Spinal cord (tissue), 10 donors: ENCODE measurements around the gene STX1B. TPM values are rescaled to one million over a fixed set of nuclear protein-coding genes. Genes with fewer than 3 reads are reported as not detected.
"Not testable (repeated sequence)": the region's sequence is repeated elsewhere in the genome, so short reads cannot be mapped to it uniquely, and the experiment has no call there.

Experiments
- DNase-seq, 6 donors: peaks; one replicate each; pipeline versions ENCODE4 v3.0.0 to v3.0.0-alpha.2; 2013 to 2015; ENCODE audit warnings: low spot score in 6 of 6, low read depth in 4 of 6
- H3K27ac ChIP-seq: one replicate; pipeline ENCODE4 v1.5.1; 2013; ENCODE audit warnings: low read depth, low read length, control low read depth
- H3K27me3 ChIP-seq: one replicate; pipeline ENCODE4 v1.6.1; 2013; ENCODE audit warnings: low read length; ENCODE audit not compliant: control insufficient read depth, insufficient read depth
- H3K36me3 ChIP-seq: one replicate; pipeline ENCODE4 v1.6.1; 2013; ENCODE audit warnings: low read length; ENCODE audit not compliant: control insufficient read depth, insufficient read depth
- H3K4me1 ChIP-seq: one replicate; pipeline ENCODE4 v1.6.1; 2013; ENCODE audit warnings: low read length; ENCODE audit not compliant: control insufficient read depth, insufficient read depth
- H3K4me3 ChIP-seq: one replicate; pipeline ENCODE4 v1.5.1; 2013; ENCODE audit warnings: low read depth, low read length, control low read depth
- H3K9me3 ChIP-seq: one replicate; pipeline ENCODE4 v1.6.1; 2013; ENCODE audit warnings: low read length; ENCODE audit not compliant: control insufficient read depth, insufficient read depth
- WGBS: methylation state at CpG from one replicate; pipeline ENCODE4 v1.1.5; 2013; ENCODE audit warnings: missing lambda C conversion rate; ENCODE audit not compliant: insufficient coverage; 5-methylcytosine and 5-hydroxymethylcytosine counted together
- polyA plus RNA-seq, 2 donors: library from polyadenylated mRNA; unstranded; fragments of 120-200 nt; gene quantifications; one replicate each; pipeline ENCODE4 v1.2.1, GENCODE V29; 2013; ENCODE audit not compliant: insufficient read length in 2 of 2
- total RNA-seq, 2 donors: library from RNA; depleted of rRNA in 1 of 2; stranded (reverse); fragments of 120-200 nt in 1 of 2; fragments of >200 nt in 1 of 2; gene quantifications; one replicate each; pipeline versions ENCODE4 v1.2.3 to v1.2.4, GENCODE V29; 2013 to 2014
- donor health status: healthy.

STX1B gene
- total and polyA plus RNA-seq, 4 donors = 16.0 to 130 (median 81.3) TPM

DNA sequence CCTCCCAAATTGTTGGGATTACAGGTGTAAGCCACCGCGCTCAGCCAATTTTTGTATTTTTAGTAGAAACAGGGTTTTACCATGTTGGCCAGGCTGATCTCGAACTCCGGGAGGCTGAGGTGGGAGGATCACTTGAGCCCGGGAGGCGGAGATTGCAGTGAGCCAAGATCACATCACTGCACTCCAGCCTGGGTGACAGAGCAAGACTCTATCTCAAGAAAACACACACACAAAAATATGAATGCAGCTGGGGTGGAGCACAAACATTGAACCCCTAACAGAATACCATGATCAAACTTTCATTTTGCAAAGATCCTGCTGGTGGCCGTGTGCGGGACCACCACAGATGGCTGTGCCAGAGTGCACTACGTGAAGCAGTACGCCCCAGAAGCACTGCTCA is 7.3 kb upstream of the STX1B start:
- not testable (repeated sequence) for H3K27ac ChIP-seq

GRCh38 chr16:31016018-31016417 is 5.6 kb upstream of the STX1B start:
- H3K4me1 ChIP-seq = peaks cover 5% of the 10 kb centered on the region
- WGBS = 68% methylated on average over 6 of the region's 6 CpGs

More for the DNA sequence above, 7.3 kb upstream of the STX1B start:
- not testable (repeated sequence) for DNase-seq, H3K36me3 ChIP-seq, H3K27me3 ChIP-seq, H3K4me3 ChIP-seq, H3K4me1 ChIP-seq, H3K9me3 ChIP-seq
- no CpG with 5 or more reads among the region's 10 CpGs for WGBS

DNA sequence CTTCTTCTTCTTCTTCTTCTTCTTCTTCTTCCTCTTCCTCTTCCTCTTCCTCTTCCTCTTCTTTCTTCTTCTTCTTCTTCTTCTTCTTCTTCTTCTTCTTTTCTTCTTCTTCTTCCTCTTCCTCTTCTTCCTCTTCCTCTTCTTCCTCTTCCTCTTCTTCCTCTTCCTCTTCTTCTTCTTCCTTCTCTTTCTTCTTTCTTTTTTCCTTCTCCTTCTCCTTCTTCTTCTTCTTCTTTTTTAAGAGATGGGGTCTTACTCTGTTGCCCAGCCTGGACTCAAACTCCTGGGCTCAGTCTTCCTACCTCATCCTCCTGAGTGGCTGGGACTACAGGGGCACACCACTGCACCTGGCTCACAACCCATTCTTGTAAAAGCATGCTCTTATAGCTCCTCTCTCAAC is 2.9 kb upstream of the STX1B start:
- peaks cover 21% of the 10 kb centered on the region for H3K4me1 ChIP-seq
- not testable (repeated sequence) for H3K27ac ChIP-seq, H3K9me3 ChIP-seq, H3K4me3 ChIP-seq, H3K36me3 ChIP-seq, H3K27me3 ChIP-seq, DNase-seq

More at GRCh38 chr16:31016018-31016417, 5.6 kb upstream of the STX1B start:
- peak in 1 of 6 donors; percentile 21 for DNase-seq
- Histone ChIP-seq H3K36me3 (no peaks in the 10 kb centered on the region), H3K27ac (no peak overlapping the region), H3K9me3 (no peaks in the 10 kb centered on the region), H3K4me3 (no peak overlapping the region), H3K27me3 (no peaks in the 10 kb centered on the region)

GRCh38 chr16:31011815-31012214 is 1.4 kb upstream of the STX1B start:
- H3K4me3 ChIP-seq, H3K36me3 ChIP-seq, DNase-seq, H3K27me3 ChIP-seq, H3K9me3 ChIP-seq, H3K27ac ChIP-seq: not testable (repeated sequence)
- peaks cover 25% of the 10 kb centered on the region for H3K4me1 ChIP-seq
- 98% methylated on average over 5 of the region's 7 CpGs for WGBS

DNA sequence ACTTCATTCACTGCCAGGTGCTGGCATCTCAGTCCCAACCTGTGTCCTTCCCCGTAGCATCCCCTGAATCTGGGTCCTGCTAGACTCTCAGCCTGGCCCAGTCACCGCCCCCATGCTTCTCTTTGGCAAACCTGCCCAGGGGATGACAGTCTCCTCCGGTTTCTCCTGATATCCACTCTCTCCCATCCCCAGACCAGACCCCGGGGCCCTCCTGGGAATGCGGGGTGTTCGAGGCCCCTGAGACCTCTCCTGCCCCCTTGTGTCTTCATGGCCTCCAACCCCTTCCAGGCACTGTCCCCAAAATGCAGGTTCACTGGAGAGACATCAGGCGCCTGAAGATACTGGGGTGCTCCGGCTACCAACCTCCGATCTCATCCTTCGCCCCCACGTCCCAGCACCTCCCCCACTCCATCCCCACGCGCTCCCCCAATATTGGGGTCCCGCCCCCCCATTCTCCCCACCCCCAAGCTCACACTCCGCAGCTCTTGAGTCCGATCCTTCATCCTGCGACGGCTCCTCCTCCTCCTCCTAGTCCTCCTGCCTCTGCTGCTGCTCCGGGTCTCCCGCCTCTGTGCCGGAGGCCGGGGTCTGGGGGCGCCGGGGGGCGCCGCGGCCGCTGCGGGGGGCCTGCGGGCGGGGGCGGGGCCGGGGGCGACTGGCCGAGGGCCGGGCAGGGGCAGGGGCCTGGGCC is 399 bp downstream of the STX1B start:
- peaks cover 17% of the 10 kb centered on the region for H3K36me3 ChIP-seq
- H3K9me3 ChIP-seq = no peaks in the 10 kb centered on the region
- DNase-seq = no peak
- 2% methylated on average over 26 of the region's 36 CpGs for WGBS
- peaks cover 25% of the 10 kb centered on the region for H3K4me1 ChIP-seq
- H3K4me3 ChIP-seq = peak overlapping the region; percentile 40
- H3K27ac ChIP-seq = no peak overlapping the region
- H3K27me3 ChIP-seq = no peaks in the 10 kb centered on the region

DNA sequence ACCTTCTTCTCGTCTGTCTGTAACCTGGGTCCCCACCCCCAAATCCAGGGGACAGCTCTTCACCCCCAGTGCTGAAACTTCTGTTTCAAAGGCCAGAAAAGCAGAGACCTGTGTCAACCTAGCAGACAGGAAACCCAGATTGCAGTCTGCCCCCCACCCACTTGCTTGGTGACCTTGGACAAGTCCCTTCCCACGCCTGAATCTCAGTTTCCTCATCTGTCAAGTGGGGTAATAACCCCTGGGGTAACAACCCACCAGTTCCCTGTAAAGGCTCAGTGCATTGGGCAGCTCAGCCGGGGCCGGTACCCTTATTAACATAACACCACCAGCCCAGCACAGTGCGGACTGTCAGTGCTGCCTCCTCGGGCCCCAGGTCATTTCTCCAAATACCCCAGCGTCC is 1.3 kb downstream of the STX1B start:
- Histone ChIP-seq H3K27ac (no peak overlapping the region), H3K27me3 (no peaks in the 10 kb centered on the region), H3K9me3 (no peaks in the 10 kb centered on the region), H3K4me1 (peaks cover 25% of the 10 kb centered on the region), H3K36me3 (peaks cover 20% of the 10 kb centered on the region), H3K4me3 (peak overlapping the region; percentile 40)
- no peak for DNase-seq
- WGBS = 75% methylated on average over 7 of the region's 7 CpGs

GRCh38 chr16:31008551-31008950 is 1.9 kb downstream of the STX1B start:
- no peak for DNase-seq
- H3K36me3 ChIP-seq = peaks cover 20% of the 10 kb centered on the region
- 96% methylated on average over 4 of the region's 5 CpGs for WGBS
- no peaks in the 10 kb centered on the region for H3K9me3 ChIP-seq
- no peaks in the 10 kb centered on the region for H3K27me3 ChIP-seq
- H3K4me3 ChIP-seq = no peak overlapping the region
- H3K27ac ChIP-seq = no peak overlapping the region
- peaks cover 25% of the 10 kb centered on the region for H3K4me1 ChIP-seq

DNA sequence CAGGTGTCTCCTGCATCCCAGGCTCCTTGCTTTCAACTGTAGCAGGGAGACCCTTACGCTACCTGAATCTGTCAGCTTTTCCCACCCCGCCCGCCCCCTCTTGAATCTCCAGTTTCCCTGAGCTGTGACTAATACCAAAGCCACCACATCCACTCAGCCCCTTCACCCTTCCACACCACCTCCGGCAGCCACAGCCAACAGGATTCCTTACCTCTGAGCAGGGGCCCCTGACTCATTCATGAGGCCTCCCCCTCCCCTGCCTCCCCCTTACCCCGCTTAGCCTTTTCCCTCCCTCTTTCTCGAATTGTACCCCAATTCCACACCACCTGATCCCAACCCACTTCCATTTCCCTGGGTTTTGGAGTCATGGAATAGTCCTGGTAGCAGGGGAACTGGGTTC is 2.3 kb downstream of the STX1B start:
- Histone ChIP-seq H3K27ac (no peak overlapping the region), H3K27me3 (no peaks in the 10 kb centered on the region), H3K4me3 (no peak overlapping the region), H3K36me3 (peaks cover 23% of the 10 kb centered on the region), H3K9me3 (no peaks in the 10 kb centered on the region), H3K4me1 (peaks cover 28% of the 10 kb centered on the region)
- no peak for DNase-seq
- 82% methylated on average over 2 of the region's 6 CpGs for WGBS

DNA sequence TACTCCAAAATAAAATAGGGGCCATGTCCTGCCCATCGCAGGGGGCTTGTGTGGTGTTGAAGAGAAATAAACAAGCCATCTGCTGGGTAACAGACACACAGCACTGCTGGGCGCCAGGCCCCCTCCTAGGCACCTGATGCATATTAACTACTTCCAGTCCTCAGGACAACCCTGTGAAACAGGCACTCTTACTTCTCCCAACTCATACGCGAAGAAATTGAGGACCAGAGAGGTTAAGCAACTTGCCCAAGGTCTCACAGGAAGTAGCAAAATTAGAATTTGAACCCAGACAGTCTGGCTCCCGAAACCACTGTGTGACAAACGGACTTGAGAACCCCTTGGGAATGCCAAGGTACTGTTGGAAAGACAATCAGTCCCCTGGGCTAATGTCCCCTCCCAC is 2.8 kb downstream of the STX1B start:
- H3K27ac ChIP-seq = no peak overlapping the region
- H3K27me3 ChIP-seq = no peaks in the 10 kb centered on the region
- H3K36me3 ChIP-seq = peaks cover 27% of the 10 kb centered on the region
- WGBS = 55% methylated on average over 4 of the region's 6 CpGs
- H3K9me3 ChIP-seq = no peaks in the 10 kb centered on the region
- H3K4me3 ChIP-seq = no peak overlapping the region
- DNase-seq = no peak
- peaks cover 33% of the 10 kb centered on the region for H3K4me1 ChIP-seq

DNA sequence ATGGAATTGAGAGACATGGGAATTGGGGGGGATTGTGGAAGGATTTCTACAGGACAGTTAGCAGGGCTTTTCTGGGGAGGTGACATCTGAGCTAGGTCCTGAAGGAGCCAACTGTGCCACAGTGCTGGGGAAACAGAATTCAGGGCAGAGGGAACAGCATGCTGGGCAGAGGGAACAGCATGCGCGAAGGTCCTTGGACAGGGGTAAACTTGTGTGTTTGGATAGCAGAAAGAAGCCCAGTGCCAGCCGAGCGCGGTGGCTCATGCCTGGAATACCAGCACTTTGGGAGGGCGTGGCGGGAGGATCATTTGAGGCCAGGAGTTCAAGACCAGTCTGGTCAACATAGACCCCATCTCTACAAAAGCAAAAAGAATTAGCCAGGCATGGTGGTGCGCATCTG is 3.8 kb downstream of the STX1B start:
- H3K9me3 ChIP-seq = no peaks in the 10 kb centered on the region
- 90% methylated on average over 8 of the region's 8 CpGs for WGBS
- no peak overlapping the region for H3K4me3 ChIP-seq

More for the DNA sequence above, 3.8 kb downstream of the STX1B start:
- H3K36me3 ChIP-seq = peaks cover 35% of the 10 kb centered on the region
- H3K27me3 ChIP-seq = no peaks in the 10 kb centered on the region
- no peak overlapping the region for H3K27ac ChIP-seq
- H3K4me1 ChIP-seq = peaks cover 33% of the 10 kb centered on the region
- DNase-seq = no peak
